ENCODE data around the gene IQSEC1. TPM values are rescaled to one million over a fixed set of nuclear protein-coding genes. Genes with fewer than 3 reads are reported as not detected.

Gene IQSEC1
- total RNA-seq, 4 donors from 2014 or later, result 56.1 to 99.5 (median 78.2) TPM

DNA sequence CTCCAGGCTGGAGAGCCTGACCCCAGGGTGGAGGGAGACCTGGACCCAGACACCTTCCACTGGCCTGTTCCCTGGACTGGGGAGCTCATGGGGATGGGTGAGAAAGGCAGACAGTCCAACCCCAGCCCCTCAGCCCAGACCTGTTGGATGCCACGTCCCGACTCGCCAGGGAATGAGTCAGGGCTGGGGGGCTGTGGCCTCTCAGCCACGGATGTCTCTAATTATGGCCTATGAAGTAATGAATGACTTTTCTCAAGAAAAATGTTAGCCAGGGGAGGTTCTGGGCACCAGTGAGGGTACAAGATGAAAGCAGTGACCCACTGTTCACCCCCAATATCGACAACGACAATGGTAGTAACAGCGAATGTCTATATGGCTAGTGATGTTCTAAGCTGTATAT lies 124.9 kb downstream of the IQSEC1 start:
- Histone ChIP-seq H3K36me3 (peaks cover 0 to 5% (median 0%) of the 10 kb centered on the region in 4 donors), H3K27ac (replicated peaks in 1 of 4) (peak overlapping the region in 2 of 4 donors; percentile 34 to 35), H3K9me3 (no peaks in the 10 kb centered on the region), H3K4me3 (no peak overlapping the region), H3K27me3 (no peaks in the 10 kb centered on the region), H3K4me1 (peaks cover 75 to 95% (median 86%) of the 10 kb centered on the region in 4 donors)
- TF ChIP-seq EP300 (IDR thresholded peaks at IDR 0.05) (no peak), POLR2A (IDR thresholded peaks at IDR 0.05; ENCODE audit: low read depth) (no peak), POLR2AphosphoS5 (IDR thresholded peaks at IDR 0.05) (no peak)
- TF ChIP-seq, protein P1, sequence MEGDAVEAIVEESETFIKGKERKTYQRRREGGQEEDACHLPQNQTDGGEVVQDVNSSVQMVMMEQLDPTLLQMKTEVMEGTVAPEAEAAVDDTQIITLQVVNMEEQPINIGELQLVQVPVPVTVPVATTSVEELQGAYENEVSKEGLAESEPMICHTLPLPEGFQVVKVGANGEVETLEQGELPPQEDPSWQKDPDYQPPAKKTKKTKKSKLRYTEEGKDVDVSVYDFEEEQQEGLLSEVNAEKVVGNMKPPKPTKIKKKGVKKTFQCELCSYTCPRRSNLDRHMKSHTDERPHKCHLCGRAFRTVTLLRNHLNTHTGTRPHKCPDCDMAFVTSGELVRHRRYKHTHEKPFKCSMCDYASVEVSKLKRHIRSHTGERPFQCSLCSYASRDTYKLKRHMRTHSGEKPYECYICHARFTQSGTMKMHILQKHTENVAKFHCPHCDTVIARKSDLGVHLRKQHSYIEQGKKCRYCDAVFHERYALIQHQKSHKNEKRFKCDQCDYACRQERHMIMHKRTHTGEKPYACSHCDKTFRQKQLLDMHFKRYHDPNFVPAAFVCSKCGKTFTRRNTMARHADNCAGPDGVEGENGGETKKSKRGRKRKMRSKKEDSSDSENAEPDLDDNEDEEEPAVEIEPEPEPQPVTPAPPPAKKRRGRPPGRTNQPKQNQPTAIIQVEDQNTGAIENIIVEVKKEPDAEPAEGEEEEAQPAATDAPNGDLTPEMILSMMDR (IDR thresholded peaks at IDR 0.05), result no peak
- intact Hi-C loops (cut with DNase I), result no loop called here
- 62% methylated on average over 7 of the region's 7 CpGs for WGBS
- DNase-seq (ENCODE audit: extremely low spot score), result no peak

- WGBS, result 56% methylated on average over 6 of the region's 7 CpGs
Measured at GRCh38 chr3:12947504-12948369, 125.5 kb downstream of the IQSEC1 start.

GRCh38 chr3:12946649-12947316 lies 126.4 kb downstream of the IQSEC1 start:
- intact Hi-C loops (cut with DNase I), result no loop called here
- Histone ChIP-seq H3K27me3 (no peaks in the 10 kb centered on the region), H3K27ac (replicated peaks in 1 of 4) (peak overlapping the region in 1 of 4 donors; percentile 5), H3K4me1 (peaks cover 67 to 89% (median 76%) of the 10 kb centered on the region in 4 donors), H3K9me3 (no peaks in the 10 kb centered on the region), H3K4me3 (no peak overlapping the region), H3K36me3 (peaks cover 0 to 5% (median 3%) of the 10 kb centered on the region in 4 donors)
- DNase-seq (ENCODE audit: extremely low spot score), result no peak
- 57% methylated on average over 7 of the region's 8 CpGs for WGBS
- TF ChIP-seq EP300 (IDR thresholded peaks at IDR 0.05) (no peak), POLR2AphosphoS5 (IDR thresholded peaks at IDR 0.05) (no peak), POLR2A (IDR thresholded peaks at IDR 0.05; ENCODE audit: low read depth) (no peak)
- TF ChIP-seq, protein P1 (IDR thresholded peaks at IDR 0.05), result no peak

More at GRCh38 chr3:12947504-12948369, 125.5 kb downstream of the IQSEC1 start:
- H3K4me3 ChIP-seq, result no peak overlapping the region
- no peak for DNase-seq (ENCODE audit: extremely low spot score)
- H3K4me1 ChIP-seq, result peaks cover 69 to 95% (median 82%) of the 10 kb centered on the region in 4 donors
- peaks cover 0 to 3% (median under 1%) of the 10 kb centered on the region in 4 donors for H3K36me3 ChIP-seq
- peak overlapping the region in 2 of 4 donors; percentile 34 to 35 for H3K27ac ChIP-seq (replicated peaks in 1 of 4)
- TF ChIP-seq EP300 (IDR thresholded peaks at IDR 0.05) (no peak), POLR2AphosphoS5 (IDR thresholded peaks at IDR 0.05) (no peak), POLR2A (IDR thresholded peaks at IDR 0.05; ENCODE audit: low read depth) (no peak)
- TF ChIP-seq, protein P1 (IDR thresholded peaks at IDR 0.05), result peak in 2 of 3 experiments; percentile 4 to 11
- intact Hi-C loops (cut with DNase I), result no loop called here
- no peaks in the 10 kb centered on the region for H3K9me3 ChIP-seq
- H3K27me3 ChIP-seq, result no peaks in the 10 kb centered on the region

GRCh38 chr3:12946251-12946648 lies 127.0 kb downstream of the IQSEC1 start:
- Histone ChIP-seq H3K27ac (replicated peaks in 1 of 4) (peak overlapping the region in 2 of 4 donors; percentile 5 to 8), H3K4me1 (peaks cover 72 to 89% (median 80%) of the 10 kb centered on the region in 4 donors)
- intact Hi-C loops (cut with DNase I), result no loop called here

More at GRCh38 chr3:12946251-12946648, 127.0 kb downstream of the IQSEC1 start:
- no peaks in the 10 kb centered on the region for H3K27me3 ChIP-seq
- DNase-seq (ENCODE audit: extremely low spot score), result no peak
- H3K9me3 ChIP-seq, result no peaks in the 10 kb centered on the region
- no peak overlapping the region for H3K4me3 ChIP-seq
- peaks cover 4 to 11% (median 8%) of the 10 kb centered on the region in 4 donors for H3K36me3 ChIP-seq
- no peak for TF ChIP-seq POLR2A (IDR thresholded peaks at IDR 0.05; ENCODE audit: low read depth)
- TF ChIP-seq, protein P1 (IDR thresholded peaks at IDR 0.05), result no peak
- no peak for TF ChIP-seq EP300 (IDR thresholded peaks at IDR 0.05)
- no peak for TF ChIP-seq POLR2AphosphoS5 (IDR thresholded peaks at IDR 0.05)
- 62% methylated on average over 3 of the region's 6 CpGs for WGBS
